Stimulated activated memory B cell treated with anti-CD40 and anti-IgM and Interleukin-4, amounts not matched to agents 10 μg/mL and 1 μg/mL and 100 μg/mL, for 72 hours (primary cell): ENCODE data around the gene PYGB.

Experiments used
- ATAC-seq: fragments of 150-1000 bp; cut with Tn5 transposase; 2 replicates; pipeline ENCODE4 v1.10.0; 2021
- H3K27ac Mint-ChIP-seq: one replicate; pipeline ENCODE4 v1.8.0; 2022; ENCODE audit warnings: mild to moderate bottlenecking, mixed read lengths
- H3K27me3 Mint-ChIP-seq: one replicate; pipeline ENCODE4 v1.8.0; 2022; ENCODE audit warnings: mixed read lengths
- H3K36me3 Mint-ChIP-seq: one replicate; pipeline ENCODE4 v1.8.0; 2022; ENCODE audit warnings: mixed read lengths
- H3K4me1 Mint-ChIP-seq: one replicate; pipeline ENCODE4 v1.8.0; 2022; ENCODE audit warnings: mixed read lengths
- H3K4me3 Mint-ChIP-seq: one replicate; pipeline ENCODE4 v1.8.0; 2022; ENCODE audit warnings: mild to moderate bottlenecking, moderate library complexity, mixed read lengths
- H3K9me3 Mint-ChIP-seq: one replicate; pipeline ENCODE4 v1.8.0; 2022; ENCODE audit warnings: mixed read lengths

PYGB gene

DNA sequence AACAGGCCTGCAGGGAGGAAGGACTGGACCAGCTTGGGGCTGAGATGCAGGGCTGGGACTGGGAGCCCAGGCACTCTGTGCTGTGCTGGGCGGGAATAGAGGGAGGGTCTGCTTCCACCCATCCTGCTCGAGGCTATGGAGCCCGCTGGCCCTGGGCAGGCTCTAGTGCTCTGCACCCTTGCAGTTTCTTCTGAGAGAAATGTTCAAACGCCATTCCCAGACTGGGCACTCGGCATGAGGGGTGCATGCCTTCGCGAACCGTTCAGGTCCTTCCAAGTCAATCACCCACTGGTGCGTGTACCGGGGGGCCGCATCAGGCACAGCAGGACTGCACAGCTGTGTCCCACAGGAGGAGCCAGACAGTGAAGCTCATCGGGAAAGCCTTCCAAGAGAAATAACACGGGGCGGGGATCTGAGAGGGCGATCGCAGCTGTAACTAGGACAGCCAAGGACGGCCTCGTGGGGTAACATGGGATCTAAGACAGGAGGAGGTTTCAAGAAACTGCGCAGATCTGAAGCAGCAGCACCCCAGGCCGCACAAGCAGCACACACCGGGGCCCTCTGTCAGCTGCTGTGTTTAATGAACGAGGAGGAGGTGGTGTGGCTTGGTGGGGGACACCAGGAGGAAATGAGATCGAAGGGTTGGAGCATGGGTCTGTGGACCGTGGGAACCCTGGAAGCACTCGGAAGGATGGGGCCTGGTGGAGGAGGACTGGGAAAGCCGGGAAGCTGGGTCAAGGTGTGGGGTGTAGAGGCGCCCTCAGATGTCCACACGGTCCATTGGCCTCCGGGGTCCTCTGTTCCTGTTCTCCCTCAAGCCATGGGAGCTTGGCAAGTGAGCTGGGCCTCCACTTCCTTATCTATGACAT, 26.1 kb upstream of the PYGB start:
- Mint-ChIP-seq H3K36me3 (peaks cover 64% of the 10 kb centered on the region), H3K27me3 (no peaks in the 10 kb centered on the region), H3K27ac (no peak overlapping the region), H3K4me3 (no peak overlapping the region), H3K9me3 (no peaks in the 10 kb centered on the region), H3K4me1 (peaks cover 5% of the 10 kb centered on the region)
- ATAC-seq: no peak

DNA sequence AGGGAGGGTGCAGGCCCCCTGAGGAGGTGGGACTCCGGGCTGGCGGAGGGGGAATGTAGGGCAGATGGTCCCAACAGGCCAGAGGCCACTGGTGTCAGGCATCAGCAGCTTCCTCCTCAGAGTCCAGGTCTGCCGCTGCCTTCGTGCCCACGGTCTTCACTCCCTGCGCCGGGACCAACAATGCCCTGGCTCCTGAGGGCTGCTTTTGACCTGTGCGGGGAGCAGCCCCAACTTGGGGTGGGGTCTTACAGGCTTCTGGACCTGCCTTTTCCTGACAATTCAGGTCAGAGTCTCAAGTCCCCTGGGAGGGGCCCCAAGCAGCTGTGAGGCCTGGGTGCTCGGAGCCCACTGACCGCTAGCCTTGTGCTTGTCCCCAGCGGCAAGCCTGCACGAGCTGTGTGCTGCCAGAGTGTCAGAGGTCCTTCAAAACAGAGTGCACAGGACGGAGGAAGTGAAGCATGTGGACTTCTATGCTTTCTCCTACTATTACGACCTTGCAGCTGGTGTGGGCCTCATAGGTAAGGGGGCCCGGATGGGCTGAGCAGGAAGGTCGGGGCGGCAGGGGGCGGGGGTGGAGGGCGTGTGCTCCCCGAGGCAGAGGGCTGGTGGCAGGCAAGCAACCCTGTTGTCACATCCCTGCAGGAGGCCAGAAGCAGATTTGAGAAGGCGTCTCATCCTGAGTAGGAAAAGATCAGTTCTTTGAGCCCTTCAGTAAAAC, 25.3 kb upstream of the PYGB start:
- H3K9me3 Mint-ChIP-seq: no peaks in the 10 kb centered on the region
- peaks cover 5% of the 10 kb centered on the region for H3K4me1 Mint-ChIP-seq
- H3K27me3 Mint-ChIP-seq: no peaks in the 10 kb centered on the region
- no peak for ATAC-seq
- no peak overlapping the region for H3K4me3 Mint-ChIP-seq
- H3K27ac Mint-ChIP-seq: no peak overlapping the region
- peaks cover 59% of the 10 kb centered on the region for H3K36me3 Mint-ChIP-seq

DNA sequence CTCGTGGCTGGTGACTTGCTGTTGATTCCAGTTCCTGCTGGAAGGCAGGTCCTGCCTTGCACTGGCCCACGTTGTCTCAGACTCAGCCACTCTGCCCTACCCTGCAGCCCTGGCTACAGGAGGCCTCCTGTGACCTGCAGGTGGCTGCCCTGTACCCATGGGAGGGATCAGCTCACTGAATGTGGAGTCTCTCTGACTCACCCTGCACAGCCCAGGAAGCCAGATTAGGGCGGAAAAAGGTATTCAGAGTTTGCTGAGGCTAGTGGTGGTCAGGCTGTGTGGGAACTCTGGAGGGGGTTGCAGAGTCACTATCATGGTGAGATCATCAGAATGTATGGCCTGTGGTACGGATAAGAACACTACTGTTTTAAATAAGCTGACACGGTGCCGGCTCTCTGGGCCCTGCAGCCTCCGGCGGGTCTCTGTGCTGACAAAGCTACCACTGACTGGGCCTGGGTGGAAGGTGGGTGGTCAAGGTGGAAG, 24.7 kb upstream of the PYGB start:
- H3K27me3 Mint-ChIP-seq: no peaks in the 10 kb centered on the region
- no peaks in the 10 kb centered on the region for H3K9me3 Mint-ChIP-seq
- H3K4me3 Mint-ChIP-seq: no peak overlapping the region
- peaks cover 5% of the 10 kb centered on the region for H3K4me1 Mint-ChIP-seq
- ATAC-seq: peak; percentile 66
- H3K27ac Mint-ChIP-seq: no peak overlapping the region
- peaks cover 53% of the 10 kb centered on the region for H3K36me3 Mint-ChIP-seq

DNA sequence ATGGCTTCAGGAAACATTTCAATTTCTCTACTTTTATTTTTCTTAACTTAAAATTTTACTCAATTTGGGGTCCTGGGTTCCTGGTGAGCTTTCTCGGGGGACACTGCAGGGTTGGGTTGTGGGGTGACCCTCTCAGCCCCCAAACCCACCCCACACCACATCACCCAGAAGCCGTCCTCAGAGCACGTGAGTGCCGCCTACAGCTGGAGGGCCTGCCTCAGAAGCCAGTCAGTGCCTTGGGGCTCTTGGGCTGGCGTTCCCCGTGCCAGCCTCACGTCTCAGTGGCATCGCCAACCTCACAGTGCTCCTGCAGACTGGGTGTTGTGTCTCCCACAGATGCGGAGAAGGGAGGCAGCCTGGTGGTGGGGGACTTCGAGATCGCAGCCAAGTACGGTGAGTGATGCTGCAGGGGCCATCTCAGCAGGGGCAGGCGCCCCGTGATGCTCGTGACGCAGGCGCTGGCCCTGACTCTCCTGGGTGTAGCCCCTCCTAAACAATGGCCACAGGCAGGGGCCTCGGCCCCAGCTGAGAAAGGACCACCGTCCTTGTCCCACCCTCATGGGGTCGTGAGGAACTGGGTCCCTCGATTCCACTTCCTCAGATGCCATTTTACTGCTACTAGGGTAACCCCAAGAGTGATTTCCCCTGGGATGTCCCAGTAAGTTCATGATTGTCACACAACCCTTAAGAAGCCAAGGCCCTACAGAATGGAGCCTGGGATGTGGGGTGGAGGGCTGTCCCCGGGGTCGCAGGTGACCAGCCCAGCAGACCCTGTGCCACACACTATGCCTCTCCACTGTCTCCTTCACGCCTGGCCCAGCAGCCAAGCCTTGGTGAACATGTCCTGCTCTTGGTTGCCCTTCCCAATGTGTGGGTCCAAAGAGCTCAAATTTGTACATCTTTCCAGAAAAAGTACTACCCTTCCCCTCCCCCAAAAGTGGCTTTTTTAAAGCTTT, 23.8 kb upstream of the PYGB start:
- Mint-ChIP-seq H3K27me3 (no peaks in the 10 kb centered on the region), H3K9me3 (no peaks in the 10 kb centered on the region), H3K36me3 (peaks cover 45% of the 10 kb centered on the region), H3K4me1 (peaks cover 5% of the 10 kb centered on the region), H3K4me3 (no peak overlapping the region), H3K27ac (no peak overlapping the region)
- ATAC-seq: no peak

DNA sequence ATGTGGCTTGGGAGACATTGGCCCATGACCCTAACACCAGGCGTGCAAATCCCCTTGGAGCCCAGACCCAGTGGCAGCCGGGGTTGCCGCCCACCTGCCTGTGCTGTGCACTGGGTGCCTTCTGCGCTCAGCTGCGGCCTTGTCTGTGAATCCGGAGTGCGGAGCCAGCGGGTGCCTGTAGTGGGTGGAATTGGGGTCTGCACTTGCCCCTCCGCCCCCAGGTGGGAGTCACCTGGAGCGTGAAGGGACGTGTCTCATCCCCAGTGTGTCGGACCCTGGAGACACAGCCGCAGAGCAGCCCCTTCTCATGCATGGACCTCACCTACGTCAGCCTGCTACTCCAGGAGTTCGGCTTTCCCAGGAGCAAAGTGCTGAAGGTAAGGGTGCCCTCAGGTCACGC, 22.9 kb upstream of the PYGB start:
- Mint-ChIP-seq H3K4me3 (no peak overlapping the region), H3K27me3 (no peaks in the 10 kb centered on the region), H3K4me1 (peaks cover 12% of the 10 kb centered on the region), H3K36me3 (peaks cover 36% of the 10 kb centered on the region), H3K27ac (no peak overlapping the region), H3K9me3 (no peaks in the 10 kb centered on the region)
- no peak for ATAC-seq

DNA sequence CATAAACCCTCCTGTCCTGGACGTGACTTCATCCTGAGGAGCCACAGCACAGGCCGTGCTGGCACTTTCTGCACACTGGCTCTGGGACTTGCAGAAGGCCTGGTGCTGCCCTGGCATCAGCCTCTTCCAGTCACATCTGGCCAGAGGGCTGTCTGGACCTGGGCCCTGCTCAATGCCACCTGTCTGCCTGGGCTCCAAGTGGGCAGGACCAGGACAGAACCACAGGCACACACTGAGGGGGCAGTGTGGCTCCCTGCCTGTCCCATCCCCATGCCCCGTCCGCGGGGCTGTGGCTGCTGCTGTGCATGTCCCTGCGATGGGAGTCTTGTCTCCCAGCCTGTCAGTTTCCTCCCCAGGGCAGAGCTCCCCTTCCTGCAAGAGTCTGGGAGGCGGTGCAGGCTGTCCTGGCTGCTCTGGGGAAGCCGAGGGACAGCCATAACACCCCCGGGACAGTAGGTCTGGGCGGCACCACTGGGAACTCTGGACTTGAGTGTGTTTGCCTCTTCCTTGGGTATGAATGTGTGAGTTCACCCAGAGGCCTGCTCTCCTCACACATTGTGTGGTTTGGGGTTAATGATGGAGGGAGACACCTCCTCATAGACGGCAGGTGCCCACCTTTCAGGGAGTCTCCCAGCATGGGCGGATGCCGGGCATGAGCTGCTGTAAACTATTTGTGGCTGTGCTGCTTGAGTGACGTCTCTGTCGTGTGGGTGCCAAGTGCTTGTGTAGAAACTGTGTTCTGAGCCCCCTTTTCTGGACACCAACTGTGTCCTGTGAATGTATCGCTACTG, 22.0 kb upstream of the PYGB start:
- peaks cover 36% of the 10 kb centered on the region for H3K36me3 Mint-ChIP-seq
- H3K27ac Mint-ChIP-seq: no peak overlapping the region
- peaks cover 19% of the 10 kb centered on the region for H3K4me1 Mint-ChIP-seq
- no peaks in the 10 kb centered on the region for H3K27me3 Mint-ChIP-seq
- ATAC-seq: no peak
- H3K4me3 Mint-ChIP-seq: no peak overlapping the region
- H3K9me3 Mint-ChIP-seq: no peaks in the 10 kb centered on the region

DNA sequence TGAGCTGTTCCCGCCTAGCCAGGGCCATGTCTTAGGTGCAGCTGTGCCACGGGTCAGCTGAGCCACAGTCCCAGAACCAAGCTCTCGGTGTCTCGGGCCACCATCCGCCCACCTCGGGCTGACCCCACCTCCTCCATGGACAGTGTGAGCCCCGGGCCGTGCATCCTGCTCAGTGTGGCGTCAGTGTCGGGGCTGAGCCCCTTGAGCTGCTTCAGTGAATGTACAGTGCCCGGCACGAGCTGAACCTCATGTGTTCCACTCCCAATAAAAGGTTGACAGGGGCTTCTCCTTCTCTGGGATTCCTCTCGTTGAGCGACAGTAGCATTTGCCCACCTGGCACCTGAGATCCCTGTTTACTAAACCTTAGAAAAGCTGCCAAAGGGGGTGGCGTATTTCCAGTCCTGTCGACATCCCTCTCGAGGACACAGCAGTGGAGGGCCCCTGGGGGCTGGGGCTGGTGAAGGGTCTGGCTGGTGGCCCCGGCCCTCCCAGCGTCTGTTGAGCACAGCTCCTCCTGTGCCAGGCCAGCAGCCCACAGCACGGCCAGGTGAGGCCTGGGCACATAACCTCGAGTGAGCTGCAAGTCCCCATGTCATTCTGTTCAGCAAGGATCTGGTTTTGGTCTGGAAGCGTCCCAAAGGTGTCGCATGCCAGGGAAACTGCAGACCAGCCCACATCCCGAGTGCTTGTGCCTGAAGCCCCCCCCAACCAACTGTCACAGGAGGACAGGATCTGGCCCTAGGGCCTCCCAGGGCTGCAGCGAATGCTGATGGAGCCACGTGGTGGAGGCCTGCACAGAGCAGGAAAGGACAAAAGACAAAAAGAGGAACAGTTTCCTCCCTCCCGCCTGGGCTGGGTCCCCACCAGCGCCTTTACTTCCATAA, 21.2 kb upstream of the PYGB start:
- no peak for ATAC-seq
- Mint-ChIP-seq H3K36me3 (peaks cover 27% of the 10 kb centered on the region), H3K27me3 (no peaks in the 10 kb centered on the region), H3K4me3 (no peak overlapping the region), H3K27ac (no peak overlapping the region), H3K4me1 (peaks cover 19% of the 10 kb centered on the region), H3K9me3 (no peaks in the 10 kb centered on the region)

DNA sequence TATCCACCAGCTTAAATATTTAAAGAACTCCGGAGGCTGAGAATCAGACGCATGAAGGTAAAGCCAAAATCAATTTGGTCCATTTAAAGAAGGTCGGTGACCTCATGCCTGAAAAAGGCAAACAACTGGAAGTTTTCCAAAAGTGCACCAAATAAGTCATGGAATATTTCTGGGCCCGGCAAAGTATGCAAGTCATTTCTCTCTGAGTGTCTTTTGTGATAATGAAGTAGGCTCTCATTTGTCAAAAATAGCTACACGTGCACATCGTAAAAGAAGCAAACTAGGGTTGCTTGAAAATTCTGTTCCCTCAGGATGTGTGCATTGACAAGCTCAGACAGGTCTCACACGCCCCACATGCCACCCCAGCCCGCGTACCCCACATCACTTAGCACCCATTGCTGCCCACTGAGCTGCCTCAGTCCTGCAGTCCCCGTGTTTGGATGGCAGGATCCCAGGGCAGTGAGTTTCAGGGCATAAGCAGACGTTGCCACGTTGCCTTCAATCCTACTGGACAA, 20.5 kb upstream of the PYGB start:
- H3K27ac Mint-ChIP-seq: no peak overlapping the region

DNA sequence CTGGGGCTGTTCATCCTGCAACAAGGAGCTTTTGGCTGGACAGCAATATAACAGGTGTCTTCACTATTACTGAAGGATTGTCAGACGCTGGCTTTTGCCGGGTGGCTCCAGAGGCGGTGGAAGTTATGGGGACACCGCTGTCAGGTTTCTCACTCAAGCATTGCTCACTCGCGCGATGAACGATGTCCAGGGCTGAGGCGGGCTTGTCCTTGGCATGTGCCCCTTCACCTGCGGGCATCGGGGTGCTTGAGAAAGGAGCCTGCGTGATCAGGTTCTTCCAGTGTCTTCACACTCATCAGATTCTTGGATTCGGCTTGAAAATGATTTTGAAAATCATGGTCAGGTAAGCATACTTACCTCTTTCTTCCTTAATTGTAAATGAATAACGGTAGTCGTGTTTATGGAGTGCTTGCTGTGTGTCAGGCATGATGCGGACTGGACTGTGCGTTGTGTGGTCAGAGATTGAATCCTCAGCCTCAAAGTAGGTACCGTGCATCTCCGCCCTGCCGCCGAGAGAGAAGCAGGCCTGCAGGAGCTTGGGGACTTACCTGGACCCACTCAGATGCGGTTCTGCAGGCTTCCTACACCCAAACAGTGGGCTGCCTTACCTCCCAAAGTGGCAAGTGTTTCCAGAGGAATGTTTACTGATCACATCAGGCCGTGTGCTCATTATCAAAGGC, 18.3 kb upstream of the PYGB start:
- no peak overlapping the region for H3K4me3 Mint-ChIP-seq
- H3K27me3 Mint-ChIP-seq: peaks cover 13% of the 10 kb centered on the region
- peaks cover 14% of the 10 kb centered on the region for H3K4me1 Mint-ChIP-seq
- no peak overlapping the region for H3K27ac Mint-ChIP-seq
- no peak for ATAC-seq
- peaks cover 17% of the 10 kb centered on the region for H3K36me3 Mint-ChIP-seq
- no peaks in the 10 kb centered on the region for H3K9me3 Mint-ChIP-seq

More for the DNA sequence above, 20.5 kb upstream of the PYGB start:
- H3K4me1 Mint-ChIP-seq: peaks cover 14% of the 10 kb centered on the region
- no peak for ATAC-seq
- no peaks in the 10 kb centered on the region for H3K9me3 Mint-ChIP-seq
- H3K4me3 Mint-ChIP-seq: no peak overlapping the region
- peaks cover 22% of the 10 kb centered on the region for H3K36me3 Mint-ChIP-seq
- H3K27me3 Mint-ChIP-seq: no peaks in the 10 kb centered on the region

DNA sequence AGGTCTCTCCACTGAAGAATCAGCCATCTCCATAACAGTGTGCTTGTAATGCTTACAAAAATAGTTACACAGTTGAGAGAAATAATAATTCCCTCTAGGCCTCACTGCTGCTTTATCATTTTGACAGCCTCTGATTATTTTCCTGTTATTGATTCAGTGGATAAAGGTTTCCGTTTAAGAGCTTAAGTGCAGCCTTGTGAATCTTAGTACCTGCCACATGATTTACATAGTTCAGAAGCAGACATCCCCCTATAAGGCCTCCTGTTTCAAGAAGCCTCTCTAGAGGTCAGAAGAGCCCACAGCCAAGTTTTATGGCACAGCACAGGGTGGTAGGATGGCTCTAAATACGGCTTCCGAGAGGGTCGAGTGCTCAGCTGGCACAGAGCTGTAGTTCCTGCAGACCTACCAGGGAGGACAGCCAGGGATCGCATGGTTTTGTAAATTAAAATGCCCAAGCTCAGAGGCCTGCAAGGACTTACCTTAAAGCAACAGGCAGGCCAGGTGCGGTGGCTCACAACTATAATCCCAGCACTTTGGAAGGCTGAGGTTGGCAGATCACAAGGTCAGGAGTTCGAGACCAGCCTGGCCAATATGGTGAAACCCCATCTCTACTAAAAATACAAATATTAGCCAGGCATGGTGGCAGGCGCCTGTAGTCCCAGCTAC, 17.6 kb upstream of the PYGB start:
- peak; percentile 80 for ATAC-seq
- peaks cover 17% of the 10 kb centered on the region for H3K36me3 Mint-ChIP-seq

DNA sequence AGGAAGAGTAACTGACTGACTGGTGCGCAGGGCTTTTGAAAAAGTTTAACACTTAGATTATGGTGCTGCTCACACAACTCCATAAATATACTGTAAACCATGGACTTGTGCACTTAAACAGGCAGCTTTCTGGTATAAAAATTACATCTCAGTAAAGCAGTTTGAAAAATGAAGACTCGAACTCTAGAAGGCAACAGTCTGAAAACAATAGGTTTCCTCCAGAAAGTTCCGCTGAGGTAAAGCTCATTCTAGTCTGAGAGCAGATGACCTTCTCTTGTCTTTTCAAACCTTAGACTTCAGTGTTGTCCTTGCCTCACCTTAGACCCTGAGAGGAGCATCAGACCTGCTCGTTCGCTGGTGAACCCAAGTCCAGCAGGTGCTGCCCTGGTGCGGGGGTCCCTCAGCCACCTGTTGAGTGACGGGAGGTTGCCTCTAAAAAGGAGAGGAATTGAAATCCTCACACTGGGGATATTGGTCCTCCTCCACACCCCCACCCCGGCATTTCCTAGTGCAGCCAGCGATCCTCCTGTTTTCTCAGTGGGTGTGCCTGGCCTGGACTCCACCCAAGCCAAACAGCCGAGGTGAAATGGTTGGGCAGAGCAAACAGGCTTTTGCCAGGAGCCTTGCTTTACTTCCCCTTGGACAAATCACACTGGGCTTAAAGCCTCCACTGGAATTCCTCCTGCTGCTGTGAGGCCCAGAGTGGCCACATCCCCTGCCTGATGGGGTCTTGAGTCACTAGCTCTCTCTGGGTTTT, 14.7 kb upstream of the PYGB start:
- no peaks in the 10 kb centered on the region for H3K36me3 Mint-ChIP-seq
- no peak overlapping the region for H3K27ac Mint-ChIP-seq
- H3K4me3 Mint-ChIP-seq: no peak overlapping the region
- no peaks in the 10 kb centered on the region for H3K9me3 Mint-ChIP-seq
- peaks cover 45% of the 10 kb centered on the region for H3K27me3 Mint-ChIP-seq
- no peak for ATAC-seq
- peaks cover 26% of the 10 kb centered on the region for H3K4me1 Mint-ChIP-seq

More for the DNA sequence above, 17.6 kb upstream of the PYGB start:
- Mint-ChIP-seq H3K4me3 (no peak overlapping the region), H3K9me3 (no peaks in the 10 kb centered on the region), H3K4me1 (peaks cover 14% of the 10 kb centered on the region), H3K27me3 (peaks cover 18% of the 10 kb centered on the region), H3K27ac (no peak overlapping the region)
